Activated T-helper 9 cell treated with anti-CD3 and anti-CD28 coated beads, Interleukin-2, amount 50 U/mL, for 16 hours (primary cell): Measurements from ENCODE around the gene PLA2G10.
"Not testable (repeated sequence)": the region's sequence is repeated elsewhere in the genome, so short reads cannot be mapped to it uniquely, and the experiment has no call there.

Experiments used
- DNase-seq: peaks from one replicate; pipeline ENCODE4 v3.0.0-alpha.2; 2020; ENCODE audit warnings: low read depth

Gene PLA2G10

GRCh38 chr16:14667347-14668266, 26.5 kb downstream of the PLA2G10 start:
- DNase-seq: no peak

GRCh38 chr16:14658063-14658462, 36.0 kb downstream of the PLA2G10 start:
- DNase-seq: no peak

GRCh38 chr16:14652726-14653125, 41.4 kb downstream of the PLA2G10 start:
- DNase-seq: no peak

DNA sequence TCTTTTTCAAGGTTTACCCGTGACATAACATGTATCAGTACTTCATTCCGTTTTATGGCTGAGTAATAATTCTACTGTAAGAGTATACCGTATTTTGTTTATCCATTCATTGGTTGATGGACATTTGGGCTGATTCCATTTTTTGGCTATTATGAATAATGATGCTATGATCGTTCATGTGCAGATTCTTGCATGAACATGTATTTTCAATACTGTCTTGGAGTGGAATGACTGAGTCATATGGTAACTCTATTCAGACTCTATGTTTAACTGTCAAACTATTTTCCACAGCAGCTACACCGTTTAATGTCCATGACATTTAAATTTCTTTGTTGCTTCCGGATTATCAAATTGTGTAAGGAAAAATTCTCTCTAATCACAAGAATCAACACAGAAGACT, 43.5 kb downstream of the PLA2G10 start:
- DNase-seq: no peak

GRCh38 chr16:14649816-14650215, 44.3 kb downstream of the PLA2G10 start:
- DNase-seq: no peak

GRCh38 chr16:14641926-14642325, 52.2 kb downstream of the PLA2G10 start:
- DNase-seq: no peak

DNA sequence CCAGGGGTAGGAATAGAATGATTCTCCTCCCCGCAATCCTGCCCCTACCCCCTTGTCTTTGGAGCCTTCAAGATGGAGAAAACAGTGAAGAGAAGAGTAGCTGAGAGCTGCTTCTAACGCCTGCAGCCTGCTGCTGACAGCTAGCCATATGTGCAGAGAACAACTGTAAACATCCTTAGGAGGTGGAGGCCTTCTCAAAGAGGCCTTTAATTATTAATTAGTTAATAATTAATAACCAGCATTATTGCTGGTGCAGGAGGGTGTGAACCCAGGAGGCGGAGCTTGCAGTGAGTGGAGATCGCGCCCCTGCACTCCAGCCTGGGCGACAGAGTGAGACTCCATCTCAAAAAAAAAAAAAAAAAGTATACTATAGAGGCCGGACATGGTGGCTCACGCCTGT, 52.9 kb downstream of the PLA2G10 start:
- no peak for DNase-seq

- no peak for DNase-seq
Measured at GRCh38 chr16:14640538-14640937, 53.6 kb downstream of the PLA2G10 start.

GRCh38 chr16:14636951-14637240, 57.2 kb downstream of the PLA2G10 start:
- DNase-seq: not testable (repeated sequence)

DNA sequence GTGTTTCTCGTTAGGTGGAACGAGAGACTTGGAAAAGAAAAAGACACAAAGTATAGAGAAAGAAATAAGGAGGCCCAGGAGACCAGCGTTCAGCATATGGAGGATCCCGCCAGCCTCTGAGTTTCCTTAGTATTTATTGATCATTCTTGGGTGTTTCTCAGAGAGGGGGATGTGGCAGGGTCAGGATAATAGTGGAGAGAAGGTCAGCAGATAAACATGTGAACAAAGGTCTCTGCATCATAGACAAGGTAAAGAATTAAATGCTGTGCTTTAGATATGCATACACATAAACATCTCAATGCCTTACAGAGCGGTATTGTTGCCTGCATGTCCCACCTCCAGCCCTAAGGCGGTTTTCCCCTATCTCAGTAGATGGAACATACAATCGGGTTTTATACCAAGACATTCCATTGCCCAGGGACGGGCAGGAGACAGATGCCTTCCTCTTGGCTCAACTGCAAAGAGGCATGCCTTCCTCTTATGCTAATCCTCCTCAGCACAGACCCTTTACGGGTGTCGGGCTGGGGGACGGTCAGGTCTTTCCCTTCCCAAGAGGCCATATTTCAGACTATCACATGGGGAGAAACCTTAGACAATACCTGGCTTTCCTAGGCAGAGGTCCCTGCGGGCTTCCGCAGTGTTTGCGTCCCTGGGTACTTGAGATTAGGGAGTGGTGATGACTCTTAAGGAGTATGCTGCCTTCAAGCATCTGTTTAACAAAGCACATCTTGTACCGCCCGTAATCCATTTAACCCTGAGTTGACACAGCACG, 57.7 kb downstream of the PLA2G10 start:
- DNase-seq: not testable (repeated sequence)

- DNase-seq: no peak
Measured at GRCh38 chr16:14635395-14636165, 58.5 kb downstream of the PLA2G10 start.

- no peak for DNase-seq
Measured at GRCh38 chr16:14634389-14634725, 59.8 kb downstream of the PLA2G10 start.

- peak; percentile 99 for DNase-seq
Measured at GRCh38 chr16:14632693-14633569, 61.2 kb downstream of the PLA2G10 start, which contains the start of gene BFAR. Gene BFAR (plus strand): TSS chr16:14632951. CDS start chr16:14644347, 11,396 bp downstream.

DNA sequence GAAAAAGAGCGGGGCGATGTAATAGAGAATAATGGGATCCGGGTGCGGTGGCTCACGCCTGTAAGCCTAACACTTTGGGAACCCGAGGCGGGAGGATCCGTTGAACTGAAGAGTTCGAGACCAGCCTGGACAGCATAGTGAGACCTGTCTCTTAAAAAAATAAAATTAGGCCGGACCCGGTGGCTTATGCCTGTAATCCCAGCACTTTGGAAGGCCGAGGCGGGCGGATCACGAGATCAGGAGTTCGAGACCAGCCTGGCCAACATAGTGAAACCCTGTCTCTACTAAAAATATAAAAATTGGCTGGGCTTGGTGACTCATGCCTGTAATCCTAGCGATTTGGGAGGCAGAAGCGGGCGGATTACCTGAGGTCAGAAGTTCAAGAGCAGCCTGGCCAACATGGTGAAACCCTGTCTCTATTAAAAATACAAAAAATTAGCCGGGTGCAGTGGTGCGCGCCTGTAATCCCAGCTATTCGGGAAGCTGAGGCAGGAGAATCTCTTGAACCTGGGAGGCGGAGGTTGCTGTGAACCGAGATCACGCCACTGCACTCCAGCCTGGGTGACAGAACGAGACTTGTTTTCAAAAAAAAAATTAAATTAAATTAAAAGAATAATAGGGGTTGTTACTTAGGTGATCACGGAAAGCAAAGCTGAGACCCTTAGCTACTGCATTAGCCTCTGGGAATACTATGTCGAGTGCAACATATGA, 63.3 kb downstream of the PLA2G10 start:
- DNase-seq: not testable (repeated sequence)

- DNase-seq: peak; percentile 96
Measured at GRCh38 chr16:14629919-14630619, 64.0 kb downstream of the PLA2G10 start, which contains the start of gene PARN. Gene PARN (minus strand): TSS chr16:14630260. CDS start chr16:14630125, 135 bp downstream.

DNA sequence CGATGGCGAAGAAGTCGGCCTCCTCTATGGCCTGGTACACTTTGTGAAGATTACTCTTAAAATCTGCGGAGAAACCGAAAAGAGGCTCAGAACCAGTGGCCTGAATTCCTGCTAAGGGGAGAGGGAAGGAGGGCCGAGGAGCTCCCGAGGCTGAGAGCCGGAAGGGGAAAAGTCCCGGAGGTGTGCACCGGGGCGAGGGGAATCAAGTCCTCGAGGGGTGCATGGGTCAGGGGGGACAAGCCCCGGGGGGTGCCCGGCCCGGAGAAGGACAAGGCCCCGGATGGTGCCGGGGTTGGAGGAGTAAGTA, 64.5 kb downstream of the PLA2G10 start:
- DNase-seq: no peak

- no peak for DNase-seq
Measured at GRCh38 chr16:14628806-14629611, 65.1 kb downstream of the PLA2G10 start.

- DNase-seq: no peak
Measured at GRCh38 chr16:14627078-14627477, 67.0 kb downstream of the PLA2G10 start.
